Measurements from ENCODE around the gene RXRA.
A peak's percentile ranks its signal among the peaks of the same experiment; 100 is the strongest.

The RXRA gene

GRCh38 chr9:134427153-134427782, 101.0 kb downstream of the RXRA start:
- no peak for DNase-seq (ENCODE audit: low spot score)
- Histone ChIP-seq H3K4me3 (no peak overlapping the region), H3K27ac (no peak overlapping the region)
- TF ChIP-seq CTCF (IDR thresholded peaks at IDR 0.05): no peak

GRCh38 chr9:134428559-134428958, 102.3 kb downstream of the RXRA start:
- no peak for DNase-seq (ENCODE audit: low spot score)
- Histone ChIP-seq H3K4me3 (no peak overlapping the region), H3K27ac (no peak overlapping the region)
- TF ChIP-seq CTCF (IDR thresholded peaks at IDR 0.05): no peak

GRCh38 chr9:134429007-134429406, 102.8 kb downstream of the RXRA start:
- no peak for TF ChIP-seq CTCF (IDR thresholded peaks at IDR 0.05)
- H3K4me3 ChIP-seq: no peak overlapping the region
- H3K27ac ChIP-seq: no peak overlapping the region
- DNase-seq (ENCODE audit: low spot score): no peak

- no peak for TF ChIP-seq CTCF (IDR thresholded peaks at IDR 0.05)
- no peak overlapping the region for H3K27ac ChIP-seq
- no peak for DNase-seq (ENCODE audit: low spot score)
- no peak overlapping the region for H3K4me3 ChIP-seq
Measured at GRCh38 chr9:134429481-134429880, 103.2 kb downstream of the RXRA start.

GRCh38 chr9:134431095-134431494, 104.8 kb downstream of the RXRA start:
- H3K27ac ChIP-seq: peak overlapping the region in 1 of 2 donors; percentile 97
- no peak for TF ChIP-seq CTCF (IDR thresholded peaks at IDR 0.05)
- no peak overlapping the region for H3K4me3 ChIP-seq
- DNase-seq (ENCODE audit: low spot score): no peak

GRCh38 chr9:134431626-134432025, 105.4 kb downstream of the RXRA start:
- peak overlapping the region in 1 of 2 donors; percentile 97 for H3K27ac ChIP-seq
- no peak for DNase-seq (ENCODE audit: low spot score)
- H3K4me3 ChIP-seq: no peak overlapping the region
- TF ChIP-seq CTCF (IDR thresholded peaks at IDR 0.05): no peak

- Histone ChIP-seq H3K27ac (peak overlapping the region; percentile 2 to 97), H3K4me3 (no peak overlapping the region)
- no peak for TF ChIP-seq CTCF (IDR thresholded peaks at IDR 0.05)
- DNase-seq (ENCODE audit: low spot score): no peak
Measured at GRCh38 chr9:134432471-134432870, 106.2 kb downstream of the RXRA start.

Data from coronary artery (tissue), 2 donors.